GM19467 (cell line): ENCODE measurements around the gene TCF7.

ENCODE experiments used
- ATAC-seq: cut with Tn5 transposase; IDR thresholded peaks from one replicate; pipeline ENCODE4 v1.9.1; 2021; ENCODE audit warnings: mild to moderate bottlenecking, moderate library complexity; ENCODE audit not compliant: unreplicated experiment

Gene TCF7

DNA sequence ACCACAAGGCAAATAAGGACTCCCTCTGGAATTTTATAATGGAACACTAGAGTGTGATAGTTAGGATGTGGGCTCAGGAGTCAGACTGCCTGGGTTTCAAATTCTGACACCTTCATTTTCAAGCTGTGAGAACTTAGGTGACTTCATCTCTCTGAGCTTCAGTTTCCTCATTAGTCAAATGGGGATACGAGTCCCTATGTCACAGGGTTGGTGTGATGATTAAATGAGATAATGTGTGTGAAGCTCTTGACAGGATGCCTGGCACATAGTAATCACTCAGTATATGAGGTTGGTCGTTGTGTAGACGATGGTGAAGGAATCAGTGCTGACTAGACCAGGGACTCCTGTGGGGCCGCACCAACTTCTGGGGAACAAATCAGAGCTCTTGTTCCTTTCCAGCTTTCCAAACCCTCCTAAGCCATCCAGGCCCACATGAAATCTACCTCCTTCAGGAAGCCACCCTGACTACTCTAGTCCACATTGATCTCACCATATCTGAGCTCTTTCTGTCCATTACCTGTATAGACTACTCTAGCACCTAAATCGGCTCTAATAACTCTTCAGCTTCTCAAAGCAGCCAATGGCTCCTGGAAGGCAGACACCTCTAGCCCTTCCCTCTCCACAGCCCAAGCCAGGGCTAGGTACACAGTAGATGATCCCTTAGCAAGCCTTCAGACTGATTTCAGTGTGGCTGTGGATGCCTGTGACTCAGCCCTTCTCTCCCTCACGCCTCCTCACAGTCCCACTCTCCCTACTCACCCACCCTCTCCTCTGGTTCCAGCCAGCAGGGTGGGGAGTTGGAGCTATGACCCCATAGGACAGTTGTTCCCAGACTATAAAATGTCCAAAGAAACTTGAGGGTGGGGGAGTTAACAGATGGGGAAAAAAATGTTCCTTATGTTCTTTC lies 2.5 kb upstream of the TCF7 start:
- ATAC-seq, result no peak

DNA sequence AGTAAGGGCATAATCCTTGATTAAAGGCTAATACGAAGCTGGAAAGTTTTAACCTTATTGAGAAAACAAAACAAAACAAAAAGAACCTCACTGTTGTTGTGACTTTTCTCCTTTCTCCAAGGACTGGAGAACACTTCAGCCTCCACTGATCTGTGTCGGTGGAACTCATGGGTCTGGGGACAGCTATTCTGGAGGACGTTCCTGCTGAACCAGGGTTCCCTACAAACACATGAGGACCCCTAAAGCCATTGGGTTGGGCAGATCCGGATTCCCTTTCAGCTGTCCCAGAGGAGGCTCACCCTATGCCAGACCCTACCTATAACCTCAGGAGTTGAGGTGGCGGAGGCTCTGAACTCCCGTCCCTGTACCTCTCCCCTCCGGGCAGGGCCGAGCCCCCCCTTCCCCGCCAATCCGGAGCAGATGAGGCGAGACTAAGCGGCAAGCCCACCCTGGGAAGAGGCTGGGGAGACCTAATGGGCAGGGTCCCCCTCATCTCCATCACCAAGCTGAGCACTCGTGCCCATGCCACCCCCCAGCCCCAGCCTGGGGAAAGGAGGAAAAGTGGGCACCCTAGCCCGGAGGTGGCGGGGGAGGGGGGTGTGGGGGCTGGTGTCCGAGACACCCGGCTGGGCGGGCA lies 1.6 kb upstream of the TCF7 start:
- ATAC-seq, result no peak

DNA sequence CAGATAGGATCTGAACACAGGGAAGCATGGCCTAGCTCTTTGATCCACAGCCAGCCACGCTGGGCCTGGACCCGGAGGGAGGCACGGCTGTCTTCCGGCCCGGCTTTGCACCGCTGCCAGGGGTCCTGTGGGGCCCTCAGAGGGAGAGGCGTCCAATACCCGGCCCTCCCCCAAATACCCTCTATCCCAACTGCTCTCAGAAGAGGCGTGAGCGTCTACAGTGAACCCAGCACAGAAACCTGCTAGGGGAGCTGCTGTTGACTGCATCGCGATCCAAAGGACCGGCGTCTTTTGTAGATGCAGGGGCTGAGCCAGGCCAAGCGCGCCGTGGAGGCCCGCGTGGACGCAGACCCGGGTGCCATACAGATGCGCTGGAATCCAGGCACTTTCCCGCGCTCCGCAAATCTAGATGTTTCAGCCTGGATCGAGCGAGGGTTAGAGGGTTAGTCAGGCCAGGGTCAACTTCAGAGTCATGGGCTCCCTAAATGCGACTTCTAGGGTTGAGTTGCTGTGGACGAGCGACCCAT lies 1.1 kb upstream of the TCF7 start:
- no peak for ATAC-seq

DNA sequence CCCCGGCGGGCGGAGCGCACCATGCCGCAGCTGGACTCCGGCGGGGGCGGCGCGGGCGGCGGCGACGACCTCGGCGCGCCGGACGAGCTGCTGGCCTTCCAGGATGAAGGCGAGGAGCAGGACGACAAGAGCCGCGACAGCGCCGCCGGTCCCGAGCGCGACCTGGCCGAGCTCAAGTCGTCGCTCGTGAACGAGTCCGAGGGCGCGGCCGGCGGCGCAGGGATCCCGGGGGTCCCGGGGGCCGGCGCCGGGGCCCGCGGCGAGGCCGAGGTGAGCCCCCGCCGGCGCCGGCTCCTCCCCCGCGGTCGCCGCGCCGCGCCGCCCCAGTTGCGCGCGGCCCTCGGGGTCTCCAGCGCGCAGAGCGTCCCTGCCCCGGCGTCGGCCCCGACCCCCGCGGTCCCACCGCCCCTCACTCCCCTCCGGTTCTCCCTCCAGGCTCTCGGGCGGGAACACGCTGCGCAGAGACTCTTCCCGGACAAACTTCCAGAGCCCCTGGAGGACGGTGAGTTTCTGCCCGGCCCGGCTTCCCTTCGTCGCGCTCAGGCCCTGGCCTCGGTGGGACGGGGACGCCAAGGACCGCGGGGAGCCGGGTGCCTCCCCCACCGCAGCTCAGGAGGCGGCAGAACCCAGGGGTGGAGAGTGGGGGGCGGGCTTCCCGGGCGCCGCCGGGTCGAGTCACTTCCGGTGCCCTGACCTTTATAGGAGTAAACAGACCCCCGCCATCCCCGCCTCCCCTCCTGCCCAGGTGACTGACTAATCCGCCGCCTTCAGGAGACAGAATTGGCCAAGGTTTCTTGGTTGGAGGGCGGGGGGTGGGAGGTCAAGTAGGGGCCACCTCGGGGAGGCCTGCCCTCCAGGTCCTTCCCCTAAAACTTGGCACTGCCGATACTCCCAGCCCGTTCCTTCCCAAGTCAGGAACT lies 665 bp downstream of the TCF7 start:
- no peak for ATAC-seq

DNA sequence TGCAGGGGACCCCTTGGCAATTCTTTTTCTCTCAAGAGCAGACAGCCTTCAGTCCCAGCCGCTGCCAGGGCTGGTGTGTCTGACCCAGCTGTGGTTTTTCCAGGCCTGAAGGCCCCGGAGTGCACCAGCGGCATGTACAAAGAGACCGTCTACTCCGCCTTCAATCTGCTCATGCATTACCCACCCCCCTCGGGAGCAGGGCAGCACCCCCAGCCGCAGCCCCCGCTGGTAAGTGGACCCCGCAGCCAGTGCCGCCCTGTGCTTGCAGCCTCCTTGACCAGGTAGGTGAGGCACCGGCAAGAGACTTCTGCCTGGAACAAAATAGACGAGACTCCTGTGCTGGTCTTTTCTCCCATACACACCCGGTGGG lies 1.3 kb downstream of the TCF7 start:
- no peak for ATAC-seq

DNA sequence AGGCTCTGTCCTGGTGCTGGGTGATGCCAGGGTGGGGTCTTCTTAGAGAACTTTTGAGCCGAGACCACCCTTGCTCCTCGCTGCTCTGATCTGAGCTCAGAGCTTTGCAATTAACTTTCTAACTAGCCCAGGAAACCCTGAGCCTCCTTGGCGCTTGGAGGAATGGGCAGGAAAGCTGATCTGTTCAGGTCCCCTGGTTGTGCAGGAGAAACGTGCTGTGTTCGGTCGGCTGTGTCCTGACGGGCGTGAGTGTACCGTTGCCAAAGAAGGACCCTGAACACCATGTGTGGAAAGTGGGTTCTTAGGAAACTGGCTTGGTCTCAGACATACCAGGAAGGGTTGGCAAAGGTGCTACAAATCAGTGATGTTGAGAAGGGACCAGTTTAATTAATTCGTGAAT lies 1.8 kb downstream of the TCF7 start:
- no peak for ATAC-seq

DNA sequence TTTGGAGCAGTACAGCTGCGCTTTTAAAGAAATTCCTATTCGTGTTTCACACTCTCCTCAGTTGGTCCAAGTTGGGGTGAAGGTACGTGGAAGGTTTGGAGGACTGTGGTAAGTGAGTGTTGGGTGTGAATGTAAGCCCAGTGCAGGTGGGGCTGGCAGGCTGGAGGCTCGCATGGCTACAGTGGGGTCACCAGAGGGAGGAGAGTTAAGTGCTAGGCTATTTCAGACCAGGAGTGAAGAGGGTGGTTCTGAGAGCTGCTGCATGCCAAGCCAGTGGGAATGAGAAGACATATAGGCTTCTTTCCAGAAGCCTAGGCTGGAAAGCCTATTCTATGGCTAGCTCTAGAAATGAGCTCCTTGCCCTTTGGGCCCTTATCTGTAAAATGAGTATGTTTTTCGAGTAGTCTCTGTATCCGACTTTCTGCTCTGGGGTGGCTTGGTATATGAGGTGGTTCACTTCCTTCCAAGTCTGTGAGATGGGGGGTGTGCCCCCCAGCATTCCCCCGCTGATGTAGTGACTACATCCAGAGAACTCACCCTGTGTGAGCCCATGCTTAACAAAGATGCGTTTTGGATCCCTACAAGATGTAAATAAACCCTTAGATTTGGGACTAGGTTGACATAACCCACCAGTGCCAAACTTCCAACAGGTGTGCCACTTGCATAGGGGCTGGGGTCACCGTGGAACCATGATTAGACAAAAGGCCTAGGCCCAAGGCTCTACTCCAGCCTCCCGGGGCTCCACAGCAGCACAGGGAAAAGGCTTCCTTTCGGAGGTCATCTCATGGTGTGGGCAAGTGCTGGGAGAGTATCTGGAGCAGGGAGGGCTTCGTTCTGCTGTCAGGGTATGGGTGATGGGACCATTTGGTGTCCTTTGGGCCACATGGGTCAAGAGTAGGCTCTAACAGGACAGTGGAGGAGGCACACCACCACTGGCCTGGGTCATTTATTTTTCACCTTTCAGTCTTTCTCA lies 2.6 kb downstream of the TCF7 start:
- ATAC-seq, result no peak

DNA sequence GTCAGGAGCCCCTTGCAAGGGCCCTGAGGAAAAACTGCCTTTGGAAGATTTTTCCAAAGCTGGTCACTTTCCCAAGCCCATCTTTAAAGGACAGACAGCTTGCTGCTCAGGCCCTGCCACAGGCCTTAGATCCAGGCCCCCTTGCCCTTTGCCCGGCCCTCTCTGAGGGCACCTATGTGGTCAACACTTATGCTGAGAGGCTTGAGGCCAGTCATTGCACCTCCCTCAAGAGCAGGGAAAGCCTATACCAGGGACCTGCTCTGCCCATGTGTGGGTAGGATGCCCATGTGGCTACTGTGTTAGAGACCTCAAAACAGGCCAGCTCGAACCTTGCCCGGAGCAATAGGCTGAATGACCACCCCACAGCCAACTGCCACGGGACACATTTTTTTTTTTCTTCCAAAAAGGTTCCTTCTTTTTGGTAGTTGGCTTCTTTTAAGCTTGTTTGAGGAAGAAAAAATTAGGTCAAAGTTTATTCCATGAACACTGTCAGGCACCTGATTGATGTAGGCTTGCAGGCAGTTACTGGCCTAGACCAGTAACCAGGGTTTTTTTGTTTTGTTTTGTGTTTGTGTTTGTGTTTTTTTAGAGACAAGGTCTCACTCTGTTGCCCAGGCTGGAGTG lies 3.8 kb downstream of the TCF7 start:
- no peak for ATAC-seq

DNA sequence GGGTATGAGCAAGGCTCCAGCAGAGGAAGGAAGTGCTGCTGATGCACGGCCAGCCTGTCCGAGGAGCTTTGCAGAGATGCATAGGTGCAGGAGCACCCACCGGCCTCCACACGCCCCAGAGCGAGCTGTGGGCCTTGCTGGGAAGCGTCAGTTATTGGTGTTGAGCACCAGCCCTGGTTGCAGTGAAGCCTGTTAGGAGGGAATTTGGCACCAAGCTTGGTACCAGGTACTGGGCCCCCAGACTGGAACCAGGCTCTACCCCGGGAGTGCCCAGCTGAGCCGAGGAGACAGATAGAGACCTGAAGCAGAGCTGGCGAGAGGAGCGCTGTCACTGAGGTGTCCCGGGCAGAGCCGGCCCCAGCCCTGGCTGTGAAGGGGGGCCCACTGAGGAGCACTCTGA lies 5.2 kb downstream of the TCF7 start:
- ATAC-seq, result no peak

DNA sequence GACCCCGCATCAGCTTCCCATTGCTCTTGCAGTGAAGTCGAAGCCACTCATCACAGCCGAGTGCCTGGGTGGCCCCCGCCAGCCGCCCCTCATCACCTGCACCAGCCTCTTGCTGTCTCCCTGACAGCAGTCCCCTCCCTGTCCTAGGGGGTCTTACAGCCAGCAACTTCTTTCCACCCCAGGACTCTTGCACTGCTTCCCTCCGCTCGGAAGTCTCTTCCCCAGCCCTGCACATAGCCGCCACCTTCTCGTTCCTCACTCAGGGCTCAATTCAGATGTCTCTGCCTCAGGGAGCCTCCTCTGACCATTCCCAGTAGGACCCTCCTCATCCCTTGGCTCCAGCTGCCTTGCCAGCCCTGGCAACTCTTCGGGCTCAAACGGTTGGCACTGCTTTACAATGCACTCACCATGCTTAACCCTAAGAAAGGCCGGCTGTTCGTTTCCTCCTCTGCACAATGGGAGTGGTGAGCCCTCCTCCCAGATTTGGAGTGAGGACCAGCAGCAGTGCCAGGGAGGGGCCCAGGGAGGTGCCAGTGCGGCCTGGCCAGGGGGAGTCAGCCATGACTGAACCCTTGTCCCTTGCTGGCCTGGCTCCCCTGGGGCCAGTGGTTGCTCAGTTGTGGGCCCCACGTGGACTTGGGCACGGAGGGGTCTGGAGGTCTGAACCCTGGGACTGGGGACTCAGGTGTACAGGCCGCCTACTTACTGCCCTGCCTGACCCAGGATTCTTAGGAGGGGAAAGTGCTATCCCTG lies 6.1 kb downstream of the TCF7 start:
- ATAC-seq, result no peak

DNA sequence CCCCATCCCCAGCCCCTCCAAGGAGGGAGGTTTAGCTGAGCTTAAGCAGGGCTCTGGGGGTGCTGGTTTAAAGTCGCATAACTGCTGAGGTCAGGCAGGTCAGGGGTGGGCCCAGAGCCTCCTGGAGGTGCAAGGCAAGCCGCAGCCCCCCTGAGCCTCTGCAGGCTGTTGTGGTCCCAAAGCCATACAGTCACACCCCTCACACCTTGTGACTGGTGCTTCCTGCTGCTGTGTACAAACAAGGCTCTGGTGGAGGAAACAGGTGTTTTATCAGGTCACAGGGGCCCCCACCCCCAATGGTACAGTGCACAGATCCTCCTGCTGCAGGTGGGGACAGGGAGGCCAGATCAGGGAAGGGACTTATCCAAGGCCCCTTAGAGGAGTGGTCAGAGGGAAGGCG lies 8.0 kb downstream of the TCF7 start:
- no peak for ATAC-seq

DNA sequence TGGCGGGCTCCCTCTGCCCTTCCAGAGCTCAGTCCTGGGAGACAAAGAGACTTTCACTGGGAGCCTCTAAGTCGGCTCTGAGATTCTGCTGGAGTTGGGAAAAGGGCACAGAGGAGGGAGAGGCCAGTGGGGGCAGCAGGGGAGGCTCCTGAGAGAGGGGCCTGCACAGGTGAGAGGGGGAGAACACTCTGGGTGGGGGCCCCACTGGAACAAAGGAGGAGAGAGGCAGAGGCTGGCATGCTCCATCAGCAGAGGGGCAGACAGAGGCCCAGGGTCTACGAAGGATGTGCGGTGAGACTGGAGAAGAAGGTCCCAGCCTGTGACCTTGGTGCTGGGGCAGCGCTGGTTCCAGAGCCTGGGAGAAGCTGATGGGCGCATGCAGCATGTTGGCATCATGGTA lies 8.9 kb downstream of the TCF7 start:
- ATAC-seq, result no peak

DNA sequence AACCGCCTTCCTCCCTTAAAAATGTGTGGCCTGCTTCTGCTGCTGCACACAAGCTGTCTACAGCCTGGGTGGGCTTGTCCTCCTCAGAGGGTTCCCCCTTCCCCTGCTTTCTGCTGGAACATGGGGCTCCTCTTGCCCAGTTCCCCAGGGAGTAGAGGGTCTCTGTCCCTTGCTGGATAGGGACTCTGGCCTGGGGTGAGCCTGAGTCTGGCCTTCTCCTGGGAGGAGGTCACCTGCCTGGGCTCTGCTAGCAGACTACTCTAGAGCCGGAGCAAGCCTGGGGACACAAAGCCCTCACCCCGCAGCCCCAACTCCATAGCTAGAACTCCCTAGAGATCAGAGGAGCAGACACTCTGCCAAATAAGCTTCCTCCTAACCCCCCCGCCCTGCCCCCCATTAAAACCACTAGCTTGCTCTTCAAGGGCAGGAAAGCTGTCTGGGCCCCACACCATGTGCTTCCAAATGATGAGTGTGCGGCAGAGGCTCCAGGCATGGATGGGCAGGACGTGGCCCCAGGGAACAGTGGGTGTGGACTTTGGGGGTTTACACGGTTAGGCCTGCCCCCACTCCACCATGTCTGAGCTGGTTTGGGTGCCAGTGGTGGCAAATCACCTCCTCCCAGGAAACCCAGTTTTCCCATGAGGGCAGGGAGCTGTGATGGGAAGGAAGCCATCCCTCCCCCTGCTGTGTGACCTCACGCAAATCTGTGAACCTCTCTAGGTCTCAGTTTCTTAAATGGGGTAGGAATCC lies 10.0 kb downstream of the TCF7 start:
- ATAC-seq, result no peak

DNA sequence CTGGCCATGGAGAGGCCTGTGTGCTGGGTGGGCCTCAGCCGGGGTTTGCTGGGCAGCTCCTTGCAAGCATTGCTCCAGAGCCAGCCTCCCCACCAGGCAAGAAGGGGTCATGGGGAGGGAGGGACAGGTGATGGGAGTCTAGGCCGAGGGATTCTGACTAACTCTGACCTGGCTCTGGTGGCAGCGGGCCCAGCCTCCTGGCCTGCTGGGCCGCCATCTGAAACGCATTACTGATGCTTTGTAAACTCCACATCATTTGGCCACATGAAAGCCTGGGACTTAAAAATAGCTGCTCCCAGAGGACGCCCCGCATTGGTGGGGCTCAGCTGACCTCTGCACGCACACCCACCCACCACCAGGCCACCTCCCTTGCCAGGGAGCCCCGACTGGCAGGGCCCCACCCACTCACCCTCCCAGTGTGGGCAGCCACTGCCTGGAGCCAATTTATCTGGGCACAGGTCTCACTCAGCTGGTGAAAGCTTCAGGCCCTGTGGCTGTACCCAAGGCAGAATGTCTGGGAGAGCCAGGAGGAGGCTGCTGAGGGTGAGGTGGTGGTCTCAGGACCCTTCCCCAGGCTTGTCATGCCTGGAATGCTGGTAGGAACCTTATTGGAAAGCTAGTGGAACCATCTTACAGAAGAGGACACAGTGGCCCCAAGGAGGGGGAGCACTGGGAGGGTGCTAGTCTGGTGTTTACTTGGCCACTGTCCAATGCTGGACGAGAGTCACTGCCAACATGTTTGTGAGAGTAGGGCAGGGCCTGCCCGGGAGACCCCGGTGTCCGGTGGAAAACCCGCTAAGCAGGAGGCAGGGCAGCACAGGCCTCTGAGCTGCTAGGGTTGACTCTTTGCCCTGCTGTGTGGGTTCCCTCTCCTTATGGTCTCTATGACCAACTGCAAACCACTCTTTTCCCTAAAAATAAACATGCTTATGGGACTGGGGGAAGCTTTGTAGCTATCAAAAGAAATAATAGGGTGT lies 10.8 kb downstream of the TCF7 start:
- no peak for ATAC-seq

DNA sequence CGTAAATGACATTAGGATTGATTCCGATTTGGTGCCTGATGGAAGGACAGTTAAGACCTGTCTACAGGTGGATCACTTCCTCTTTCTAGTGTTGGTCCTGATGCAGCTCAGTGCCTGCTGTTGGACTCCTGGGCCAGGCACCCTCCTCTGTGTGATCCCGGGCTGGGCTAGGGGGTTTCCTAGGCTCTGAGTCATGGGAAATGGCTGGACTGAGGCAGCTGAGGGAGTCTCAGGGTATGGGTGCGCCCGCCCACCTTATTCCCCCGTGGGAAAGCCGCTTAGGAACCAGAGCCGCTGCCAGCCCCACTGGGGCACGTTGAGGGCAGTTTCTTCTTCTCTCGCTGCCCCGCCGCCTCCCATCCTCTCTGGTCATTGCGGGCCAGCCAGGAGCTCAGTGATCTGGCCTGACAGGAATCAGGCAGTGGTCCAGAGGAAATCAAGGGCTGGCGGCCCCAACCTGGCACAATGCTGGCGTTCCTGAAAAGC lies 12.9 kb downstream of the TCF7 start:
- ATAC-seq, result no peak

DNA sequence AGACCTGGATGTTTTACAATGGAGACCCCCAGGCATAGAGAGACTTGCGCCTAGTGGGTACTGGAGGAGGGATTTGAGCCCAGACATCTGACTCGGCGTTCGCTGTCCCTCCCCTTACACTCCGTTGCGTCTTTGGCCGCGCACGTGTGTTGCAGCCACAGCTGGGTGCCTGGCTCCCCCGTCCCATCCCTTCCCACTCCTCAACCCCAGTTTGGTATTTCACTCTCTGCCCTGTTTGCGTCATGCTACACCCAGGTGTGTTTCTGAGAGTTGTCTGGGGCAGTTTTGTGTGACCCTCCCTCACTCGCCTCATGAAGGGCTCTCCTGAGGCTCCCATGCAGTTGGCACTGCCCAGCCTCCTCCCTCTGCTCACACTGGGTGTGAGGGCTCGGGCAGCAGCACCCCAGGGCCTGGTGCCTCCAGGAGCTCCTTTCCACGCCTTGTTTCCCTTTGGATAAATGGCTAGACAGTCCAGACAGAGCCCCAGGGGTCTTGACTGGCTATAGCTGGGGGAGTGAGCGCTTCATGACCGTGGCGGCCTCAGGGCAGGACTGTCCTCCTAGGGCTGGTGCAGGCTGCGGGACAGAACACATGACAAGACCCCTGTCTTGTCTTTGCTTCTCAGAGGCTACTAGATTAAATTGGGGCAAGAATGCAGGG lies 13.6 kb downstream of the TCF7 start:
- no peak for ATAC-seq
